OCI-LY7 (cell line): ENCODE measurements around the gene OR4C12. TPM values are rescaled to one million over a fixed set of nuclear protein-coding genes. Genes with fewer than 3 reads are reported as not detected.
"Not testable (repeated sequence)": the region's sequence is repeated elsewhere in the genome, so short reads cannot be mapped to it uniquely, and the experiment has no call there.

ENCODE experiments used
- Bru-seq: library from RNA; stranded (reverse); fragments of 400-500 nt; gene quantifications from one replicate; lab custom pipeline; 2021; lab: Mats Ljungman, UMichigan
- BruChase-seq, 2 experiments: library from RNA; stranded (reverse); fragments of 400-500 nt; gene quantifications; one replicate each; lab custom pipeline; 2021; lab: Mats Ljungman, UMichigan
- BruUV-seq: library from RNA; stranded (reverse); fragments of 400-500 nt; replicated peaks from 2 replicates; lab custom pipeline; 2021; lab: Mats Ljungman, UMichigan
- CTCF ChIA-PET: fragments of 300-600 bp; sonication (Branson Sonifier 250); formaldehyde crosslinking; loops from one replicate; lab custom pipeline; 2022; ENCODE audit warnings: antibody characterized with exemption; ENCODE audit not compliant: unreplicated experiment; lab: Charles Lee
- POLR2A ChIA-PET: fragments of 300-600 bp; sonication (Branson Sonifier 250); formaldehyde crosslinking; loops from one replicate; lab custom pipeline; 2022; ENCODE audit warnings: antibody characterized with exemption; lab: Charles Lee
- DNase-seq: peaks from one replicate; pipeline ENCODE4 v3.0.0-alpha.2; 2015; ENCODE audit warnings: low spot score
- H2AFZ ChIP-seq: fragments of 200-600 bp; sonication (generic), shearing (Covaris generic); 2 replicates; pipeline ENCODE4 v1.6.1; 2014; ENCODE audit warnings: mild to moderate bottlenecking, antibody characterized with exemption, low read length, moderate library complexity
- H3K27ac ChIP-seq: fragments of 200-600 bp; sonication (generic); 2 replicates; pipeline ENCODE4 v1.5.1; 2014; ENCODE audit warnings: mixed run types, low read depth, mild to moderate bottlenecking, moderate library complexity, low read length, inconsistent platforms; ENCODE audit not compliant: poor library complexity, severe bottlenecking
- H3K36me3 ChIP-seq: fragments of 200-600 bp; sonication (generic); 2 replicates; pipeline ENCODE4 v1.6.1; 2014; ENCODE audit warnings: mild to moderate bottlenecking, antibody characterized with exemption, low read length, moderate library complexity, mixed read lengths; ENCODE audit not compliant: insufficient read depth
- H3K4me1 ChIP-seq: fragments of 200-600 bp; sonication (generic); 2 replicates; pipeline ENCODE4 v1.5.1; 2014; ENCODE audit warnings: mild to moderate bottlenecking, low read length; ENCODE audit not compliant: insufficient read depth, poor library complexity, severe bottlenecking
- H3K4me2 ChIP-seq: fragments of 200-600 bp; sonication (generic); 2 replicates; pipeline ENCODE4 v1.6.1; 2014; ENCODE audit warnings: mild to moderate bottlenecking, low read length
- H3K4me3 ChIP-seq: fragments of 200-600 bp; sonication (generic); 2 replicates; pipeline ENCODE4 v1.5.1; 2014; ENCODE audit warnings: mild to moderate bottlenecking, low read depth, low read length; ENCODE audit not compliant: poor library complexity, severe bottlenecking
- H3K79me2 ChIP-seq: fragments of 200-600 bp; sonication (generic); 2 replicates; pipeline ENCODE4 v1.6.1; 2016; ENCODE audit warnings: low read depth, mild to moderate bottlenecking, low read length, moderate library complexity, mixed read lengths; ENCODE audit not compliant: insufficient read depth
- H3K9me2 ChIP-seq: fragments of 200-600 bp; sonication (generic); 2 replicates; pipeline ENCODE4 v1.6.1; 2016; ENCODE audit warnings: mild to moderate bottlenecking, low read length, mixed read lengths; ENCODE audit not compliant: insufficient read depth
- H3K9me3 ChIP-seq: fragments of 200-600 bp; sonication (generic); 2 replicates; pipeline ENCODE4 v1.6.1; 2014; ENCODE audit warnings: mild to moderate bottlenecking, mixed run types, low read length, mixed read lengths
- H4K20me1 ChIP-seq: fragments of 200-600 bp; sonication (generic); 2 replicates; pipeline ENCODE4 v1.6.1; 2014; ENCODE audit warnings: mild to moderate bottlenecking, antibody characterized with exemption, low read length, moderate library complexity, mixed read lengths; ENCODE audit not compliant: insufficient read depth
- CTCF ChIP-seq: fragments of 200-600 bp; sonication (generic); conservative IDR thresholded peaks from 2 replicates; pipeline ENCODE4 v1.5.1; 2014; ENCODE audit warnings: mild to moderate bottlenecking, antibody characterized with exemption, low read length, moderate library complexity, mixed read lengths
- EZH2phosphoT487 ChIP-seq: fragments of 200-600 bp; sonication (generic); IDR thresholded peaks from 2 replicates; pipeline ENCODE4 v1.6.1; 2018; ENCODE audit warnings: low read depth, borderline replicate concordance, mild to moderate bottlenecking, mixed run types, antibody characterized with exemption, low read length, moderate library complexity, mixed read lengths
- intact Hi-C: fragments of 100-400 bp; cut with micrococcal nuclease; formaldehyde crosslinking; loops from one replicate; pipeline ENCODE4 v1.10.0; 2022; ENCODE audit not compliant: unreplicated experiment
- long read RNA-seq: library from polyadenylated mRNA; stranded (forward); transcript quantifications from one replicate; pipeline ENCODE4 v2.0.0, GENCODE V29; 2022
- total RNA-seq, 2 experiments: library from RNA; depleted of rRNA in 1 of 2; stranded (reverse); fragments of >200 nt in 1 of 2; shearing (Covaris generic) in 1 of 2; gene quantifications; 2 replicates each; pipeline ENCODE4 v1.2.3, GENCODE V29; 2014 to 2022

OR4C12 gene
- total RNA-seq (2014; rRNA removed; shearing (Covaris generic)) (not detected in 2 replicates), total RNA-seq (2022) (not detected in 2 replicates), Bru-seq, nascent RNA (not detected), BruChase-seq, experiment 1, labeled RNA remaining after a 6-hour chase (not detected), BruChase-seq, experiment 2, labeled RNA remaining after a 2-hour chase (not detected)
- long read RNA-seq = 0 reads

GRCh38 chr11:49982435-49982834 lies at the start of gene OR4C12:
OR4C12 (minus strand) TSS chr11:49982535; CDS start chr11:49982501, 34 bp downstream.
- BruUV-seq, DNase-seq, H3K4me1 ChIP-seq, H3K4me3 ChIP-seq, H4K20me1 ChIP-seq, POLR2A ChIA-PET, H3K79me2 ChIP-seq, H2AFZ ChIP-seq, CTCF ChIA-PET, H3K36me3 ChIP-seq, H3K27ac ChIP-seq, H3K9me2 ChIP-seq, intact Hi-C loops, H3K4me2 ChIP-seq, H3K9me3 ChIP-seq: not testable (repeated sequence)

GRCh38 chr11:50030193-50030592 lies 47.9 kb upstream of the OR4C12 start:
- ChIA-PET CTCF (no interaction called here), POLR2A (no interaction called here)
- Histone ChIP-seq H3K27ac (no peak overlapping the region), H3K9me2 (no peaks in the 10 kb centered on the region), H3K4me2 (no peak overlapping the region), H3K4me1 (no peaks in the 10 kb centered on the region), H3K9me3 (no peaks in the 10 kb centered on the region), H4K20me1 (no peaks in the 10 kb centered on the region), H3K4me3 (no peak overlapping the region), H3K36me3 (no peaks in the 10 kb centered on the region), H3K79me2 (no peaks in the 10 kb centered on the region), H2AFZ (no peak overlapping the region)
- intact Hi-C loops = no loop called here
- no peak for TF ChIP-seq CTCF
- TF ChIP-seq EZH2phosphoT487 = no peak
- no TSS peak for BruUV-seq
- DNase-seq = no peak

- TF ChIP-seq CTCF (peak; percentile 88), EZH2phosphoT487 (no peak)
- Histone ChIP-seq H3K9me2 (no peaks in the 10 kb centered on the region), H3K4me1 (no peaks in the 10 kb centered on the region), H3K27ac (no peak overlapping the region), H3K79me2 (no peaks in the 10 kb centered on the region), H4K20me1 (no peaks in the 10 kb centered on the region), H3K36me3 (no peaks in the 10 kb centered on the region), H3K4me2 (no peak overlapping the region), H2AFZ (no peak overlapping the region), H3K9me3 (no peaks in the 10 kb centered on the region), H3K4me3 (no peak overlapping the region)
- no TSS peak for BruUV-seq
- ChIA-PET CTCF (interaction anchor here (0.6 kb wide), 1 partner anchor 48 kb away, joined by 10 read pairs; no protein-coding TSS in a partner anchor), POLR2A (no interaction called here)
- peak; percentile 80 for DNase-seq
- intact Hi-C loops = loop anchor here (1.0 to 10.0 kb wide), 2 partner anchors 771 to 1687 kb away; no protein-coding TSS in a partner anchor
Observed at GRCh38 chr11:49995565-49995964, 13.2 kb upstream of the OR4C12 start.

GRCh38 chr11:49973439-49973838 lies 8.9 kb downstream of the OR4C12 start:
- H4K20me1 ChIP-seq, H2AFZ ChIP-seq, H3K27ac ChIP-seq, DNase-seq, H3K4me1 ChIP-seq, H3K4me3 ChIP-seq, BruUV-seq, H3K9me2 ChIP-seq, H3K9me3 ChIP-seq, H3K36me3 ChIP-seq, POLR2A ChIA-PET, intact Hi-C loops, CTCF ChIA-PET, H3K79me2 ChIP-seq, H3K4me2 ChIP-seq: not testable (repeated sequence)
